ENCODE data around the gene PEG3. TPM values are rescaled to one million over a fixed set of nuclear protein-coding genes. Genes with fewer than 3 reads are reported as not detected.

The PEG3 gene
- total RNA-seq, 2 donors from 2014 or later: not detected

- Histone ChIP-seq H3K4me3 (ENCODE audit: low read length) (no peak overlapping the region), H3K27me3 (ENCODE audit: control insufficient read depth, insufficient read depth, low read length, poor library complexity, severe bottlenecking) (no peaks in the 10 kb centered on the region), H3K36me3 (ENCODE audit: control insufficient read depth, insufficient read depth, low read length) (no peaks in the 10 kb centered on the region), H3K4me1 (ENCODE audit: control insufficient read depth, insufficient read depth, low read length) (no peaks in the 10 kb centered on the region), H3K9me3 (ENCODE audit: control insufficient read depth, low read length) (peaks cover 94% of the 10 kb centered on the region), H3K27ac (ENCODE audit: low read depth, low read length) (no peak overlapping the region), H3K9ac (ENCODE audit: extremely low read depth, low read length, poor library complexity, severe bottlenecking) (no peak overlapping the region)
- no peak overlapping the region for H3K4me3 Mint-ChIP-seq
- WGBS, 2 experiments (ENCODE audit: insufficient coverage in 1 of 2, insufficient read length in 1 of 2): 66 to 68% methylated on average over 5 to 6 of the region's 6 CpGs
- no peak for TF ChIP-seq CTCF (conservative IDR thresholded peaks at IDR 0.05)
- no peak overlapping the region for H3K27ac Mint-ChIP-seq
- no peaks in the 10 kb centered on the region for H3K36me3 Mint-ChIP-seq (ENCODE audit: low read depth)
- no peaks in the 10 kb centered on the region for H3K4me1 Mint-ChIP-seq
- peaks cover 99% of the 10 kb centered on the region for H3K9me3 Mint-ChIP-seq
- H3K27me3 Mint-ChIP-seq (ENCODE audit: insufficient read depth): no peaks in the 10 kb centered on the region
- DNase-seq: no peak
Measured at GRCh38 chr19:56823956-56824355, 16.6 kb downstream of the PEG3 start.

- no peaks in the 10 kb centered on the region for H3K27me3 ChIP-seq (ENCODE audit: control insufficient read depth, insufficient read depth, low read length, poor library complexity, severe bottlenecking)
- no peaks in the 10 kb centered on the region for H3K4me1 ChIP-seq (ENCODE audit: control insufficient read depth, insufficient read depth, low read length)
- H3K27ac ChIP-seq (ENCODE audit: low read depth, low read length): no peak overlapping the region
- no peak for TF ChIP-seq CTCF (conservative IDR thresholded peaks at IDR 0.05)
- Mint-ChIP-seq H3K36me3 (ENCODE audit: low read depth) (no peaks in the 10 kb centered on the region), H3K27ac (no peak overlapping the region), H3K9me3 (peaks cover 100% of the 10 kb centered on the region), H3K27me3 (ENCODE audit: insufficient read depth) (no peaks in the 10 kb centered on the region), H3K4me1 (no peaks in the 10 kb centered on the region), H3K4me3 (no peak overlapping the region)
- no peak overlapping the region for H3K4me3 ChIP-seq (ENCODE audit: low read length)
- no peaks in the 10 kb centered on the region for H3K36me3 ChIP-seq (ENCODE audit: control insufficient read depth, insufficient read depth, low read length)
- DNase-seq: no peak
- no peak overlapping the region for H3K9ac ChIP-seq (ENCODE audit: extremely low read depth, low read length, poor library complexity, severe bottlenecking)
- WGBS, 2 experiments (ENCODE audit: insufficient coverage in 1 of 2, insufficient read length in 1 of 2): 82 to 89% methylated on average over 3 to 12 of the region's 12 CpGs
- peaks cover 94% of the 10 kb centered on the region for H3K9me3 ChIP-seq (ENCODE audit: control insufficient read depth, low read length)
Measured at GRCh38 chr19:56823417-56823816, 17.1 kb downstream of the PEG3 start.

GRCh38 chr19:56822755-56823154, 17.8 kb downstream of the PEG3 start:
- WGBS, 2 experiments (ENCODE audit: insufficient coverage in 1 of 2, insufficient read length in 1 of 2): 75 to 82% methylated on average over 4 to 5 of the region's 5 CpGs
- Histone ChIP-seq H3K9ac (ENCODE audit: extremely low read depth, low read length, poor library complexity, severe bottlenecking) (no peak overlapping the region), H3K27ac (ENCODE audit: low read depth, low read length) (no peak overlapping the region), H3K36me3 (ENCODE audit: control insufficient read depth, insufficient read depth, low read length) (no peaks in the 10 kb centered on the region), H3K4me3 (ENCODE audit: low read length) (no peak overlapping the region), H3K4me1 (ENCODE audit: control insufficient read depth, insufficient read depth, low read length) (no peaks in the 10 kb centered on the region), H3K27me3 (ENCODE audit: control insufficient read depth, insufficient read depth, low read length, poor library complexity, severe bottlenecking) (no peaks in the 10 kb centered on the region), H3K9me3 (ENCODE audit: control insufficient read depth, low read length) (peaks cover 95% of the 10 kb centered on the region)
- H3K27me3 Mint-ChIP-seq (ENCODE audit: insufficient read depth): no peaks in the 10 kb centered on the region
- no peak overlapping the region for H3K4me3 Mint-ChIP-seq
- peaks cover 100% of the 10 kb centered on the region for H3K9me3 Mint-ChIP-seq
- no peak for TF ChIP-seq CTCF (conservative IDR thresholded peaks at IDR 0.05)
- H3K27ac Mint-ChIP-seq: no peak overlapping the region
- DNase-seq: no peak
- H3K4me1 Mint-ChIP-seq: no peaks in the 10 kb centered on the region
- no peaks in the 10 kb centered on the region for H3K36me3 Mint-ChIP-seq (ENCODE audit: low read depth)

Data from endodermal cell (in vitro differentiated cells).